Measurements from ENCODE around the gene CXCR1.

DNA sequence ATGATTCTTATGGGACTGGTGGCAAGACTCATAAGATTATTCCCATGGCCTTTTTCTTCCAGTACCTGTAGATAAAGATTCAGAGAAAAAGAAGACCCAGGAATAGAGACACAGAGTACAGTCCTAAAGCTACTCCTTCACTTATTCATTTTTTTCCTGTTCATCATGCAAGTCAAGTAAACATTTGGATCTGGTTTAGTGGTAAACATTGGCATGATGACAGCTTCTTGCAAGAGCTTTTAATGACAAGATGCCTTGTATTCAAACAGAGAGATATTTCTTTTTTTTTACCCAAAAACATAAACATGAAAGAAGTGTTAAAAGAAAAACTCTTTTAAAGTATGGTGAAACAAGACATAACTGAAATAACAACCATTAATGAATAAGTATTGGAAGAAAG is 20.7 kb downstream of the CXCR1 start:
- TF ChIP-seq, protein P1, sequence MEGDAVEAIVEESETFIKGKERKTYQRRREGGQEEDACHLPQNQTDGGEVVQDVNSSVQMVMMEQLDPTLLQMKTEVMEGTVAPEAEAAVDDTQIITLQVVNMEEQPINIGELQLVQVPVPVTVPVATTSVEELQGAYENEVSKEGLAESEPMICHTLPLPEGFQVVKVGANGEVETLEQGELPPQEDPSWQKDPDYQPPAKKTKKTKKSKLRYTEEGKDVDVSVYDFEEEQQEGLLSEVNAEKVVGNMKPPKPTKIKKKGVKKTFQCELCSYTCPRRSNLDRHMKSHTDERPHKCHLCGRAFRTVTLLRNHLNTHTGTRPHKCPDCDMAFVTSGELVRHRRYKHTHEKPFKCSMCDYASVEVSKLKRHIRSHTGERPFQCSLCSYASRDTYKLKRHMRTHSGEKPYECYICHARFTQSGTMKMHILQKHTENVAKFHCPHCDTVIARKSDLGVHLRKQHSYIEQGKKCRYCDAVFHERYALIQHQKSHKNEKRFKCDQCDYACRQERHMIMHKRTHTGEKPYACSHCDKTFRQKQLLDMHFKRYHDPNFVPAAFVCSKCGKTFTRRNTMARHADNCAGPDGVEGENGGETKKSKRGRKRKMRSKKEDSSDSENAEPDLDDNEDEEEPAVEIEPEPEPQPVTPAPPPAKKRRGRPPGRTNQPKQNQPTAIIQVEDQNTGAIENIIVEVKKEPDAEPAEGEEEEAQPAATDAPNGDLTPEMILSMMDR (IDR thresholded peaks at IDR 0.05; ENCODE audit: insufficient read depth, low read depth, low read length) = no peak
- TF ChIP-seq EZH2 (IDR thresholded peaks at IDR 0.05; ENCODE audit: insufficient read depth, low read length) = no peak

Data from astrocyte (in vitro differentiated cells and primary cell).